ENCODE data around the gene MXD4.

GRCh38 chr4:2284934-2285612 is 23.2 kb upstream of the MXD4 start:
- TF ChIP-seq CTCF (IDR thresholded peaks at IDR 0.05) (no peak), EZH2phosphoT487 (IDR thresholded peaks at IDR 0.05) (no peak), EZH2 (IDR thresholded peaks at IDR 0.05) (no peak)

All from neural progenitor cell (in vitro differentiated cells).